GM23338 (cell line): ENCODE data around the gene MTFR1L. TPM values are rescaled to one million over a fixed set of nuclear protein-coding genes. Genes with fewer than 3 reads are reported as not detected.

ENCODE experiments used
- ATAC-seq: fragments of 200-7000 bp; cut with Tn5 transposase; 3 replicates; pipeline ENCODE4 v1.9.1; 2020
- DNase-seq: peaks from one replicate; pipeline ENCODE4 v3.0.0-alpha.2; 2015; ENCODE audit warnings: low spot score
- H2AFZ ChIP-seq: fragments of 200-600 bp; sonication (generic); 2 replicates; pipeline ENCODE4 v1.8.0; 2016; ENCODE audit warnings: antibody characterized with exemption, mild to moderate bottlenecking, moderate library complexity
- H3F3A ChIP-seq: fragments of 200-600 bp; sonication (generic); replicated peaks from 2 replicates; pipeline ENCODE4 v1.8.0; 2017; ENCODE audit warnings: antibody characterized with exemption, mixed run types, low read depth
- H3K27ac ChIP-seq: fragments of 200-600 bp; sonication (generic); 2 replicates; pipeline ENCODE4 v1.6.1; 2016; ENCODE audit warnings: low read depth
- H3K27me3 ChIP-seq: fragments of 200-600 bp; sonication (generic); 2 replicates; pipeline ENCODE4 v1.8.0; 2016; ENCODE audit warnings: mild to moderate bottlenecking, mixed run types, moderate library complexity; ENCODE audit not compliant: insufficient read depth
- H3K36me3 ChIP-seq: fragments of 200-600 bp; sonication (generic); 2 replicates; pipeline ENCODE4 v1.8.0; 2016; ENCODE audit warnings: mild to moderate bottlenecking; ENCODE audit not compliant: insufficient read depth
- H3K4me1 ChIP-seq: fragments of 200-600 bp; sonication (generic); 2 replicates; pipeline ENCODE4 v1.8.0; 2016; ENCODE audit warnings: mild to moderate bottlenecking, moderate library complexity; ENCODE audit not compliant: insufficient read depth
- H3K4me2 ChIP-seq: fragments of 200-600 bp; sonication (generic); 2 replicates; pipeline ENCODE4 v1.7.1; 2017; ENCODE audit warnings: mixed run types
- H3K4me3 ChIP-seq: fragments of 200-600 bp; sonication (generic); 2 replicates; pipeline ENCODE4 v1.6.1; 2016; ENCODE audit warnings: mixed run types
- H3K79me2 ChIP-seq: fragments of 200-600 bp; sonication (generic); replicated peaks from 2 replicates; pipeline ENCODE4 v1.8.0; 2017; ENCODE audit warnings: mild to moderate bottlenecking; ENCODE audit not compliant: insufficient read depth
- H3K9me2 ChIP-seq: fragments of 200-600 bp; sonication (generic); 2 replicates; pipeline ENCODE4 v1.8.0; 2017; ENCODE audit not compliant: insufficient read depth
- H4K20me1 ChIP-seq: fragments of 200-600 bp; sonication (generic); replicated peaks from 2 replicates; pipeline ENCODE4 v1.8.0; 2017; ENCODE audit warnings: mild to moderate bottlenecking; ENCODE audit not compliant: insufficient read depth
- H3K27ac Mint-ChIP-seq: 2 replicates; pipeline ENCODE4 v1.8.0; 2020; ENCODE audit warnings: inconsistent platforms, mild to moderate bottlenecking, moderate library complexity, mixed read lengths
- H3K27me3 Mint-ChIP-seq: 3 replicates; pipeline ENCODE4 v1.8.0; 2022; ENCODE audit warnings: low read depth, mild to moderate bottlenecking, moderate library complexity, mixed read lengths, inconsistent platforms; ENCODE audit not compliant: insufficient read depth, poor library complexity
- H3K36me3 Mint-ChIP-seq: 3 replicates; pipeline ENCODE4 v1.8.0; 2021; ENCODE audit warnings: low read depth, mild to moderate bottlenecking, inconsistent platforms, moderate library complexity, mixed read lengths
- H3K4me1 Mint-ChIP-seq: 3 replicates; pipeline ENCODE4 v1.8.0; 2020; ENCODE audit warnings: mild to moderate bottlenecking, inconsistent platforms, mixed read lengths
- H3K4me3 Mint-ChIP-seq: 3 replicates; pipeline ENCODE4 v1.8.0; 2021; ENCODE audit warnings: moderate library complexity, mild to moderate bottlenecking, inconsistent platforms, mixed read lengths
- H3K9me3 Mint-ChIP-seq: 3 replicates; pipeline ENCODE4 v1.8.0; 2020; ENCODE audit warnings: moderate library complexity, mild to moderate bottlenecking, inconsistent platforms, mixed read lengths
- CREB1 ChIP-seq: fragments of 250-450 bp; sonication (Bioruptor Pico); IDR thresholded peaks from 2 replicates; pipeline ENCODE4 v1.5.0; 2020; ENCODE audit warnings: low read depth, mild to moderate bottlenecking, moderate library complexity
- CTCF ChIP-seq, 2 experiments: fragments of 200-600 bp in 1 of 2; sonication (generic) in 1 of 2; conservative IDR thresholded peaks; 2 replicates each; pipeline versions ENCODE4 v1.5.1 to v1.6.1; 2016 to 2017; ENCODE audit warnings: antibody characterized with exemption in 2 of 2, low read depth in 2 of 2, mild to moderate bottlenecking in 2 of 2, moderate library complexity in 1 of 2
- ETS1 ChIP-seq: IDR thresholded peaks from 2 replicates; pipeline ENCODE4 v1.6.1; 2016; ENCODE audit warnings: antibody characterized with exemption
- EZH2 ChIP-seq: fragments of 200-600 bp; sonication (generic); IDR thresholded peaks from one replicate; pipeline ENCODE4 v1.8.0; 2017; ENCODE audit warnings: antibody characterized with exemption, mild to moderate bottlenecking, low read depth; ENCODE audit not compliant: unreplicated experiment
- EZH2phosphoT487 ChIP-seq: fragments of 200-600 bp; sonication (generic); IDR thresholded peaks from one replicate; pipeline ENCODE4 v1.8.1; 2018; ENCODE audit warnings: antibody characterized with exemption; ENCODE audit not compliant: unreplicated experiment
- NANOG ChIP-seq: IDR thresholded peaks from 2 replicates; pipeline ENCODE4 v1.6.1; 2016; ENCODE audit warnings: antibody characterized with exemption, borderline replicate concordance
- POLR2AphosphoS5 ChIP-seq: IDR thresholded peaks from 2 replicates; pipeline ENCODE4 v1.6.1; 2016; ENCODE audit warnings: antibody characterized with exemption, low read depth
- REST ChIP-seq: IDR thresholded peaks from one replicate; pipeline ENCODE4 v1.6.1; 2018; ENCODE audit warnings: antibody characterized with exemption; ENCODE audit not compliant: unreplicated experiment
- STAT1 ChIP-seq: IDR thresholded peaks from one replicate; pipeline ENCODE4 v1.6.1; 2016; ENCODE audit warnings: antibody characterized with exemption; ENCODE audit not compliant: unreplicated experiment
- ZNF114 ChIP-seq: fragments of 250-450 bp; sonication (Bioruptor Pico); IDR thresholded peaks from 2 replicates; pipeline ENCODE4 v1.5.0; 2020; ENCODE audit warnings: mild to moderate bottlenecking, moderate library complexity
- ZNF331 ChIP-seq: fragments of 250-450 bp; sonication (Bioruptor Pico); IDR thresholded peaks from 2 replicates; pipeline ENCODE4 v1.5.0; 2020; ENCODE audit warnings: low read depth, mild to moderate bottlenecking, moderate library complexity
- polyA plus RNA-seq: library from polyadenylated mRNA; unstranded; fragments of >200 nt; fragmentation: Nextera tagmentation; extraction: Ambion mirVana; gene quantifications from 2 replicates; pipeline ENCODE4 v1.2.1, GENCODE V29; 2016
- total RNA-seq: library from RNA; depleted of rRNA; stranded (reverse); fragments of >200 nt; shearing (Covaris generic); gene quantifications from 2 replicates; pipeline ENCODE4 v1.2.3, GENCODE V29; 2014

The MTFR1L gene
- total and polyA plus RNA-seq, 2 experiments from 2014 or later = 14.8 to 22.7 TPM

GRCh38 chr1:25872713-25873112, 53.0 kb downstream of the MTFR1L start:
- no peak for TF ChIP-seq CTCF (conservative IDR thresholded peaks at IDR 0.05; ENCODE audit: low read depth in 2 of 2)
- no peak for TF ChIP-seq ZNF114
- no peak for TF ChIP-seq EZH2
- Histone ChIP-seq H3K27ac (no peak overlapping the region), H3K9me2 (no peaks in the 10 kb centered on the region), H3K79me2 (no peaks in the 10 kb centered on the region), H3K27me3 (peaks cover 16% of the 10 kb centered on the region), H3K4me2 (no peak overlapping the region), H3F3A (0 out of 2 replicates have a peak, but pooled peaks cover 3% of the 10 kb centered on the region), H3K4me3 (no peak overlapping the region), H3K36me3 (no peaks in the 10 kb centered on the region), H3K4me1 (peaks cover 24% of the 10 kb centered on the region), H2AFZ (no peak overlapping the region), H4K20me1 (no peaks in the 10 kb centered on the region)
- H3K27me3 Mint-ChIP-seq = peaks cover 5% of the 10 kb centered on the region
- no peak for DNase-seq
- no peak overlapping the region for H3K4me3 Mint-ChIP-seq
- H3K36me3 Mint-ChIP-seq = no peaks in the 10 kb centered on the region
- no peak for ATAC-seq
- peaks cover 26% of the 10 kb centered on the region for H3K4me1 Mint-ChIP-seq
- no peaks in the 10 kb centered on the region; the same call in 2 of the 3 replicates for H3K9me3 Mint-ChIP-seq
- H3K27ac Mint-ChIP-seq = no peak overlapping the region

GRCh38 chr1:25873120-25873519, 53.4 kb downstream of the MTFR1L start:
- no peak overlapping the region for H3K4me3 ChIP-seq
- H3K4me2 ChIP-seq = no peak overlapping the region
- H3K4me3 Mint-ChIP-seq = no peak overlapping the region
- 0 out of 2 replicates have a peak, but pooled peaks cover 3% of the 10 kb centered on the region for H3F3A ChIP-seq
- DNase-seq (no peak), ATAC-seq (no peak)
- H3K27ac Mint-ChIP-seq = no peak overlapping the region
- H3K4me1 ChIP-seq = peaks cover 20% of the 10 kb centered on the region
- no peaks in the 10 kb centered on the region for H3K36me3 Mint-ChIP-seq
- H3K36me3 ChIP-seq = no peaks in the 10 kb centered on the region
- H3K4me1 Mint-ChIP-seq = peaks cover 22% of the 10 kb centered on the region
- H3K27ac ChIP-seq = no peak overlapping the region
- H3K9me3 Mint-ChIP-seq = no peaks in the 10 kb centered on the region; the same call in 2 of the 3 replicates
- H3K27me3 Mint-ChIP-seq = peaks cover 5% of the 10 kb centered on the region
- no peak overlapping the region for H2AFZ ChIP-seq
- H3K9me2 ChIP-seq = no peaks in the 10 kb centered on the region
- H4K20me1 ChIP-seq = no peaks in the 10 kb centered on the region
- H3K27me3 ChIP-seq = peaks cover 17% of the 10 kb centered on the region
- H3K79me2 ChIP-seq = no peaks in the 10 kb centered on the region
- no peak for TF ChIP-seq CTCF (conservative IDR thresholded peaks at IDR 0.05; ENCODE audit: low read depth in 2 of 2)
- TF ChIP-seq REST = no peak
- TF ChIP-seq STAT1 = no peak
- no peak for TF ChIP-seq ZNF331 (CRISPR knock-in tag)
- TF ChIP-seq ZNF114 = no peak
- no peak for TF ChIP-seq EZH2phosphoT487
- no peak for TF ChIP-seq ETS1
- TF ChIP-seq CREB1 (CRISPR knock-in tag) = no peak
- TF ChIP-seq POLR2AphosphoS5 = no peak
- no peak for TF ChIP-seq EZH2
- TF ChIP-seq NANOG = no peak
